Lower lobe of right lung (tissue), 2 donors: ENCODE data around the gene PDE9A. TPM values are rescaled to one million over a fixed set of nuclear protein-coding genes. Genes with fewer than 3 reads are reported as not detected.

ENCODE experiments used
- ATAC-seq, 2 donors: fragments of 200-7000 bp; cut with Tn5 transposase; one replicate each; pipeline ENCODE4 v1.9.1; 2020 to 2022; ENCODE audit warnings: mild to moderate bottlenecking in 2 of 2, moderate library complexity in 2 of 2
- DNase-seq: peaks from one replicate; pipeline ENCODE4 v3.0.0-alpha.2; 2020
- H3K27ac ChIP-seq: fragments of 200-600 bp; one replicate; pipeline ENCODE4 v1.8.0; 2022
- H3K27me3 ChIP-seq: fragments of 200-600 bp; one replicate; pipeline ENCODE4 v1.8.0; 2022; ENCODE audit warnings: low read depth
- H3K36me3 ChIP-seq: fragments of 200-600 bp; one replicate; pipeline ENCODE4 v1.8.0; 2022; ENCODE audit warnings: mild to moderate bottlenecking
- H3K4me1 ChIP-seq: fragments of 200-600 bp; one replicate; pipeline ENCODE4 v1.8.0; 2022
- H3K4me3 ChIP-seq: fragments of 200-600 bp; one replicate; pipeline ENCODE4 v1.8.0; 2022; ENCODE audit warnings: mild to moderate bottlenecking
- H3K9me3 ChIP-seq: fragments of 200-600 bp; one replicate; pipeline ENCODE4 v1.8.0; 2022
- CTCF ChIP-seq: fragments of 200-600 bp; IDR thresholded peaks from one replicate; pipeline ENCODE4 v1.8.0; 2022; ENCODE audit warnings: antibody characterized with exemption, mild to moderate bottlenecking
- intact Hi-C: fragments of 100-400 bp; cut with DNase I; formaldehyde crosslinking; loops from one replicate; pipeline ENCODE4 v1.11.0; 2022
- total RNA-seq: library from RNA; stranded (reverse); fragmentation: NEBNext Ultra II Directional; extraction: Animal tissue kit (Norgen Biotek cat#: 25700); gene quantifications from one replicate; pipeline ENCODE4 v1.2.1, GENCODE V29; 2021
- donor health status: DM: no; HTN: yes; CAD: no; lungs with severe emphysema.

Gene PDE9A
- total RNA-seq, 1 donor from 2014 or later = 12.8 TPM

GRCh38 chr21:42657676-42658319, 4.4 kb downstream of the PDE9A start:
- Histone ChIP-seq H3K36me3 (no peaks in the 10 kb centered on the region), H3K27me3 (peaks cover 13% of the 10 kb centered on the region), H3K27ac (no peak overlapping the region), H3K4me3 (no peak overlapping the region), H3K9me3 (no peaks in the 10 kb centered on the region), H3K4me1 (peaks cover 18% of the 10 kb centered on the region)
- TF ChIP-seq CTCF = no peak
- ATAC-seq (no peak), DNase-seq (no peak)
- intact Hi-C loops = no loop called here

- Histone ChIP-seq H3K4me1 (peaks cover 14% of the 10 kb centered on the region), H3K4me3 (no peak overlapping the region), H3K27me3 (peaks cover 13% of the 10 kb centered on the region), H3K9me3 (no peaks in the 10 kb centered on the region), H3K27ac (no peak overlapping the region), H3K36me3 (no peaks in the 10 kb centered on the region)
- TF ChIP-seq CTCF = no peak
- intact Hi-C loops = no loop called here
- no peak for ATAC-seq
- DNase-seq = no peak
These were observed 5.1 kb downstream of the PDE9A start for GRCh38 chr21:42658320-42659105.

GRCh38 chr21:42659416-42660117, 6.1 kb downstream of the PDE9A start:
- ATAC-seq (no peak), DNase-seq (no peak)
- Histone ChIP-seq H3K9me3 (no peaks in the 10 kb centered on the region), H3K36me3 (no peaks in the 10 kb centered on the region), H3K27me3 (peaks cover 5% of the 10 kb centered on the region), H3K4me1 (peaks cover 8% of the 10 kb centered on the region), H3K27ac (no peak overlapping the region), H3K4me3 (no peak overlapping the region)
- intact Hi-C loops = no loop called here
- TF ChIP-seq CTCF = no peak

- ATAC-seq (no peak), DNase-seq (no peak)
- no peak overlapping the region for H3K4me3 ChIP-seq
- no peaks in the 10 kb centered on the region for H3K9me3 ChIP-seq
- no peak overlapping the region for H3K27ac ChIP-seq
- H3K27me3 ChIP-seq = peaks cover 3% of the 10 kb centered on the region
- intact Hi-C loops = no loop called here
- no peak for TF ChIP-seq CTCF
- H3K4me1 ChIP-seq = peaks cover 2% of the 10 kb centered on the region
- H3K36me3 ChIP-seq = no peaks in the 10 kb centered on the region
These were observed 6.7 kb downstream of the PDE9A start for GRCh38 chr21:42660118-42660470.

- no peak for TF ChIP-seq CTCF
- Histone ChIP-seq H3K9me3 (no peaks in the 10 kb centered on the region), H3K27me3 (no peaks in the 10 kb centered on the region), H3K4me3 (no peak overlapping the region), H3K36me3 (no peaks in the 10 kb centered on the region), H3K27ac (no peak overlapping the region), H3K4me1 (no peaks in the 10 kb centered on the region)
- DNase-seq (no peak), ATAC-seq (no peak)
- intact Hi-C loops = no loop called here
These were observed 8.4 kb downstream of the PDE9A start for GRCh38 chr21:42661688-42662429.
